GM23338 (cell line): ENCODE measurements around the gene ZGPAT. TPM values are rescaled to one million over a fixed set of nuclear protein-coding genes. Genes with fewer than 3 reads are reported as not detected.

ENCODE experiments used
- ATAC-seq: fragments of 200-7000 bp; cut with Tn5 transposase; 3 replicates; pipeline ENCODE4 v1.9.1; 2020
- DNase-seq: peaks from one replicate; pipeline ENCODE4 v3.0.0-alpha.2; 2015; ENCODE audit warnings: low spot score
- H2AFZ ChIP-seq: fragments of 200-600 bp; sonication (generic); 2 replicates; pipeline ENCODE4 v1.8.0; 2016; ENCODE audit warnings: antibody characterized with exemption, mild to moderate bottlenecking, moderate library complexity
- H3F3A ChIP-seq: fragments of 200-600 bp; sonication (generic); replicated peaks from 2 replicates; pipeline ENCODE4 v1.8.0; 2017; ENCODE audit warnings: antibody characterized with exemption, mixed run types, low read depth
- H3K27ac ChIP-seq: fragments of 200-600 bp; sonication (generic); 2 replicates; pipeline ENCODE4 v1.6.1; 2016; ENCODE audit warnings: low read depth
- H3K27me3 ChIP-seq: fragments of 200-600 bp; sonication (generic); 2 replicates; pipeline ENCODE4 v1.8.0; 2016; ENCODE audit warnings: mild to moderate bottlenecking, mixed run types, moderate library complexity; ENCODE audit not compliant: insufficient read depth
- H3K36me3 ChIP-seq: fragments of 200-600 bp; sonication (generic); 2 replicates; pipeline ENCODE4 v1.8.0; 2016; ENCODE audit warnings: mild to moderate bottlenecking; ENCODE audit not compliant: insufficient read depth
- H3K4me1 ChIP-seq: fragments of 200-600 bp; sonication (generic); 2 replicates; pipeline ENCODE4 v1.8.0; 2016; ENCODE audit warnings: mild to moderate bottlenecking, moderate library complexity; ENCODE audit not compliant: insufficient read depth
- H3K4me2 ChIP-seq: fragments of 200-600 bp; sonication (generic); 2 replicates; pipeline ENCODE4 v1.7.1; 2017; ENCODE audit warnings: mixed run types
- H3K4me3 ChIP-seq: fragments of 200-600 bp; sonication (generic); 2 replicates; pipeline ENCODE4 v1.6.1; 2016; ENCODE audit warnings: mixed run types
- H3K79me2 ChIP-seq: fragments of 200-600 bp; sonication (generic); replicated peaks from 2 replicates; pipeline ENCODE4 v1.8.0; 2017; ENCODE audit warnings: mild to moderate bottlenecking; ENCODE audit not compliant: insufficient read depth
- H3K9me2 ChIP-seq: fragments of 200-600 bp; sonication (generic); 2 replicates; pipeline ENCODE4 v1.8.0; 2017; ENCODE audit not compliant: insufficient read depth
- H4K20me1 ChIP-seq: fragments of 200-600 bp; sonication (generic); replicated peaks from 2 replicates; pipeline ENCODE4 v1.8.0; 2017; ENCODE audit warnings: mild to moderate bottlenecking; ENCODE audit not compliant: insufficient read depth
- H3K27ac Mint-ChIP-seq: 2 replicates; pipeline ENCODE4 v1.8.0; 2020; ENCODE audit warnings: inconsistent platforms, mild to moderate bottlenecking, moderate library complexity, mixed read lengths
- H3K27me3 Mint-ChIP-seq: 3 replicates; pipeline ENCODE4 v1.8.0; 2022; ENCODE audit warnings: low read depth, mild to moderate bottlenecking, moderate library complexity, mixed read lengths, inconsistent platforms; ENCODE audit not compliant: insufficient read depth, poor library complexity
- H3K36me3 Mint-ChIP-seq: 3 replicates; pipeline ENCODE4 v1.8.0; 2021; ENCODE audit warnings: low read depth, mild to moderate bottlenecking, inconsistent platforms, moderate library complexity, mixed read lengths
- H3K4me1 Mint-ChIP-seq: 3 replicates; pipeline ENCODE4 v1.8.0; 2020; ENCODE audit warnings: mild to moderate bottlenecking, inconsistent platforms, mixed read lengths
- H3K4me3 Mint-ChIP-seq: 3 replicates; pipeline ENCODE4 v1.8.0; 2021; ENCODE audit warnings: moderate library complexity, mild to moderate bottlenecking, inconsistent platforms, mixed read lengths
- H3K9me3 Mint-ChIP-seq: 3 replicates; pipeline ENCODE4 v1.8.0; 2020; ENCODE audit warnings: moderate library complexity, mild to moderate bottlenecking, inconsistent platforms, mixed read lengths
- CREB1 ChIP-seq: fragments of 250-450 bp; sonication (Bioruptor Pico); IDR thresholded peaks from 2 replicates; pipeline ENCODE4 v1.5.0; 2020; ENCODE audit warnings: low read depth, mild to moderate bottlenecking, moderate library complexity
- CTCF ChIP-seq, 2 experiments: fragments of 200-600 bp in 1 of 2; sonication (generic) in 1 of 2; conservative IDR thresholded peaks; 2 replicates each; pipeline versions ENCODE4 v1.5.1 to v1.6.1; 2016 to 2017; ENCODE audit warnings: antibody characterized with exemption in 2 of 2, low read depth in 2 of 2, mild to moderate bottlenecking in 2 of 2, moderate library complexity in 1 of 2
- EZH2 ChIP-seq: fragments of 200-600 bp; sonication (generic); IDR thresholded peaks from one replicate; pipeline ENCODE4 v1.8.0; 2017; ENCODE audit warnings: antibody characterized with exemption, mild to moderate bottlenecking, low read depth; ENCODE audit not compliant: unreplicated experiment
- EZH2phosphoT487 ChIP-seq: fragments of 200-600 bp; sonication (generic); IDR thresholded peaks from one replicate; pipeline ENCODE4 v1.8.1; 2018; ENCODE audit warnings: antibody characterized with exemption; ENCODE audit not compliant: unreplicated experiment
- NANOG ChIP-seq: IDR thresholded peaks from 2 replicates; pipeline ENCODE4 v1.6.1; 2016; ENCODE audit warnings: antibody characterized with exemption, borderline replicate concordance
- POLR2AphosphoS5 ChIP-seq: IDR thresholded peaks from 2 replicates; pipeline ENCODE4 v1.6.1; 2016; ENCODE audit warnings: antibody characterized with exemption, low read depth
- REST ChIP-seq: IDR thresholded peaks from one replicate; pipeline ENCODE4 v1.6.1; 2018; ENCODE audit warnings: antibody characterized with exemption; ENCODE audit not compliant: unreplicated experiment
- STAT1 ChIP-seq: IDR thresholded peaks from one replicate; pipeline ENCODE4 v1.6.1; 2016; ENCODE audit warnings: antibody characterized with exemption; ENCODE audit not compliant: unreplicated experiment
- ZNF114 ChIP-seq: fragments of 250-450 bp; sonication (Bioruptor Pico); IDR thresholded peaks from 2 replicates; pipeline ENCODE4 v1.5.0; 2020; ENCODE audit warnings: mild to moderate bottlenecking, moderate library complexity
- ZNF331 ChIP-seq: fragments of 250-450 bp; sonication (Bioruptor Pico); IDR thresholded peaks from 2 replicates; pipeline ENCODE4 v1.5.0; 2020; ENCODE audit warnings: low read depth, mild to moderate bottlenecking, moderate library complexity
- ZNF462 ChIP-seq: fragments of 250-450 bp; sonication (Bioruptor Pico); IDR thresholded peaks from 2 replicates; pipeline ENCODE4 v1.5.0; 2020; ENCODE audit warnings: mild to moderate bottlenecking, moderate library complexity
- polyA plus RNA-seq: library from polyadenylated mRNA; unstranded; fragments of >200 nt; fragmentation: Nextera tagmentation; extraction: Ambion mirVana; gene quantifications from 2 replicates; pipeline ENCODE4 v1.2.1, GENCODE V29; 2016
- total RNA-seq: library from RNA; depleted of rRNA; stranded (reverse); fragments of >200 nt; shearing (Covaris generic); gene quantifications from 2 replicates; pipeline ENCODE4 v1.2.3, GENCODE V29; 2014

ZGPAT gene
- total and polyA plus RNA-seq, 2 experiments from 2014 or later, result 25.0 to 39.2 TPM

- TF ChIP-seq ZNF462 (CRISPR knock-in tag) (no peak), STAT1 (no peak), EZH2 (no peak), CTCF (conservative IDR thresholded peaks at IDR 0.05; ENCODE audit: low read depth in 2 of 2) (no peak), EZH2phosphoT487 (no peak), NANOG (no peak)
Measured at GRCh38 chr20:63685269-63686026, 22.4 kb upstream of the ZGPAT start (continued).

GRCh38 chr20:63686094-63686491 is 21.7 kb upstream of the ZGPAT start:
- H2AFZ ChIP-seq, result no peak overlapping the region
- no peaks in the 10 kb centered on the region for H3K36me3 ChIP-seq
- no peaks in the 10 kb centered on the region for H3K4me1 ChIP-seq
- Mint-ChIP-seq H3K27ac (no peak overlapping the region), H3K4me1 (no peaks in the 10 kb centered on the region), H3K27me3 (peaks cover 7% of the 10 kb centered on the region), H3K36me3 (no peaks in the 10 kb centered on the region), H3K4me3 (no peak overlapping the region), H3K9me3 (no peaks in the 10 kb centered on the region)
- no peak for DNase-seq
- no peaks in the 10 kb centered on the region for H3K9me2 ChIP-seq
- H3K79me2 ChIP-seq, result no peaks in the 10 kb centered on the region
- no peaks in the 10 kb centered on the region for H3F3A ChIP-seq
- H3K4me3 ChIP-seq, result no peak overlapping the region
- H4K20me1 ChIP-seq, result no peaks in the 10 kb centered on the region
- H3K27ac ChIP-seq, result no peak overlapping the region
- no peaks in the 10 kb centered on the region for H3K27me3 ChIP-seq
- H3K4me2 ChIP-seq, result no peak overlapping the region
- ATAC-seq, result no peak
- no peak for TF ChIP-seq ZNF114 (CRISPR knock-in tag)
- TF ChIP-seq STAT1, result no peak
- no peak for TF ChIP-seq POLR2AphosphoS5
- TF ChIP-seq CREB1 (CRISPR knock-in tag), result no peak
- TF ChIP-seq ZNF331 (CRISPR knock-in tag), result no peak
- no peak for TF ChIP-seq REST
- TF ChIP-seq EZH2, result no peak
- no peak for TF ChIP-seq EZH2phosphoT487
